A204.1 (cell line): ENCODE measurements around the gene PCED1A.

Experiments used
- FAIRE-seq: peaks from 2 replicates; lab custom pipeline; 2012; peaks lifted over from hg19 to GRCh38; lab: Jason Lieb, UNC

Gene PCED1A

GRCh38 chr20:2840138-2840966 is at the start of gene PCED1A, which contains the start of gene VPS16:
Gene PCED1A (minus strand): TSS chr20:2840655. CDS start chr20:2839912, 743 bp downstream.
Gene VPS16 (plus strand): TSS chr20:2840745. CDS start chr20:2840775, 30 bp downstream.
- FAIRE-seq, result no peak

- no peak for FAIRE-seq
Observed at GRCh38 chr20:2889797-2890196, 49.3 kb upstream of the PCED1A start.

- no peak for FAIRE-seq
Observed at GRCh38 chr20:2889209-2889608, 48.8 kb upstream of the PCED1A start.

GRCh38 chr20:2888224-2888955 is 47.9 kb upstream of the PCED1A start:
- FAIRE-seq, result no peak

GRCh38 chr20:2887715-2888114 is 47.3 kb upstream of the PCED1A start:
- FAIRE-seq, result no peak

- no peak for FAIRE-seq
Observed at GRCh38 chr20:2883726-2884637, 43.5 kb upstream of the PCED1A start.

- FAIRE-seq, result no peak
Observed at GRCh38 chr20:2880650-2881049, 40.2 kb upstream of the PCED1A start.

GRCh38 chr20:2879146-2879545 is 38.7 kb upstream of the PCED1A start:
- no peak for FAIRE-seq

- no peak for FAIRE-seq
Observed at GRCh38 chr20:2878515-2878914, 38.1 kb upstream of the PCED1A start.

- FAIRE-seq, result no peak
Observed at GRCh38 chr20:2875690-2876203, 35.3 kb upstream of the PCED1A start.

GRCh38 chr20:2874456-2874855 is 34.0 kb upstream of the PCED1A start:
- FAIRE-seq, result no peak

GRCh38 chr20:2873747-2874041 is 33.2 kb upstream of the PCED1A start:
- no peak for FAIRE-seq

GRCh38 chr20:2873010-2873746 is 32.7 kb upstream of the PCED1A start, which contains the start of gene PTPRA:
Gene PTPRA (plus strand): TSS chr20:2873481. CDS start chr20:2964278, 90,797 bp downstream.
- no peak for FAIRE-seq

GRCh38 chr20:2872459-2873009 is 32.1 kb upstream of the PCED1A start:
- no peak for FAIRE-seq

GRCh38 chr20:2871661-2872458 is 31.4 kb upstream of the PCED1A start:
- FAIRE-seq, result no peak

GRCh38 chr20:2871111-2871465 is 30.6 kb upstream of the PCED1A start:
- no peak for FAIRE-seq

- no peak for FAIRE-seq
Observed at GRCh38 chr20:2869381-2869780, 28.9 kb upstream of the PCED1A start.

GRCh38 chr20:2867081-2867864 is 26.8 kb upstream of the PCED1A start:
- FAIRE-seq, result no peak

GRCh38 chr20:2866236-2866635 is 25.8 kb upstream of the PCED1A start:
- no peak for FAIRE-seq

GRCh38 chr20:2865630-2866029 is 25.2 kb upstream of the PCED1A start:
- no peak for FAIRE-seq
